ENCODE results near the gene LRP1.
A peak's percentile ranks its signal among the peaks of the same experiment; 100 is the strongest.

Gene LRP1

DNA sequence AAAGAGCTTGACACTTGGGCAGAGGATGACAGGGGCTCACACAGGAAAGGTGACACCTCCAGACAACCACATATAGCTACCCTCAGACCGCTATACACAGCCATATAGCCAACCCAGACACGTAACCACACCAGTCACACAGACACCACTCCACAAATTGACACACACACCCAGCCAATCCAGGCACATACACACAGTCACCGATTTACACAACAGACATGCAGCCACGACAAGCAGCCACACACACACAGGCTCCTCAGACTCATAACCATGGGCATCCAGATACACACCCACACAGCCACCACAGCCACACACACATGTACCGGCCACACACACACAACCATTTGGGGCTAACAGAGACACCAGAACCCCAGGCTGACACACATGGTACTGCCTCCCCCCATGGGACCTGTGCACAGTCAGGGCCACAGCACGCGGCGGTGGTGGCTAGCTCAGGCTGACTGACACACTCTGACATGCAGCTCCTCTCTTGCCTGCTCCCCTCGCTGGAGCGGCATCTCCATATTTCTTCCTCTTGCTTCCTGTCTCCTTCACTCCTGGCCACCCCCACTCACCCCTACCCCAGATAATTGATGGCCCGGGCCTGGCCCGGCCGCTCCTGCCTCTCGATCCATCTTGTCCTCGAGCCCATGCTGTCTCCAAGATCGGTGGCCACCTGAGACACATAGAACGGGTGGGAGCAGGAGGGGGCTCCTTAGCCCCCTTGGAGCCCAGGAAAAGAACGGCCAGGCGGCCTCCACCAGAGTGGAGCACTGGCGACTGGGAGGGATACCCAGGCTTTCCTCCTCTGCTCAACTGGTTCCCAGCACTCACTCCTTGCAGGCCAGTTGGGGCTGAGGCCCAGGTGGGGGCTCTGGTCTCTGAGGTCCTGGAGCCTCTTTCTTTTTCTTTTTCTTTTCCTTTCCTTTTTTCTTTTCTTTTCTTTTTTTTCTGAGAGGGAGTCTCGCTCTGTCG lies 95.2 kb downstream of the LRP1 start:
- no peak for DNase-seq (ENCODE audit: low spot score)

GRCh38 chr12:57224278-57224972 lies 96.1 kb downstream of the LRP1 start:
- no peak for DNase-seq (ENCODE audit: low spot score)

DNA sequence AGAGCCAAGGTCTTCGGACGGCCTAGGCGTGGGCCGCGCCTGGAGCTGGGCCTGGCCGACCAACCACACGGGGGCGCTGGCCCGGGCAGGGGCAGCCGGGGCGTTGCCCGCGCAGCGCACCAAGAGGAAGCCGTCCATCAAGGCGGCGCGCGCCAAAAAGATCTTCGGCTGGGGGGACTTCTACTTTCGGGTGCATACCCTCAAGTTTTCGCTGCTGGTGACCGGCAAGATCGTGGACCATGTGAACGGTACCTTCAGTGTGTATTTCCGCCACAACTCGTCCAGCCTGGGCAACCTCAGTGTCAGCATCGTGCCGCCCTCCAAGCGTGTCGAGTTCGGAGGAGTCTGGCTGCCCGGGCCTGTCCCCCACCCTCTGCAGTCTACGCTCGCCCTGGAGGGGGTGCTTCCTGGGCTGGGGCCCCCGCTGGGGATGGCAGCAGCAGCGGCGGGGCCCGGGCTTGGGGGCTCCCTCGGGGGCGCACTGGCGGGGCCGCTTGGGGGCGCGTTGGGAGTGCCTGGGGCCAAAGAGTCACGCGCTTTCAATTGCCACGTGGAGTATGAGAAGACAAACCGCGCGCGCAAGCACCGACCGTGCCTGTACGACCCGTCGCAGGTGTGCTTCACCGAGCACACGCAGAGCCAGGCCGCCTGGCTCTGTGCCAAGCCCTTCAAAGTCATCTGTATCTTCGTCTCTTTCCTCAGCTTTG lies 96.8 kb downstream of the LRP1 start:
- no peak for DNase-seq (ENCODE audit: low spot score)

GRCh38 chr12:57225680-57226210 lies 97.5 kb downstream of the LRP1 start:
- no peak for DNase-seq (ENCODE audit: low spot score)

DNA sequence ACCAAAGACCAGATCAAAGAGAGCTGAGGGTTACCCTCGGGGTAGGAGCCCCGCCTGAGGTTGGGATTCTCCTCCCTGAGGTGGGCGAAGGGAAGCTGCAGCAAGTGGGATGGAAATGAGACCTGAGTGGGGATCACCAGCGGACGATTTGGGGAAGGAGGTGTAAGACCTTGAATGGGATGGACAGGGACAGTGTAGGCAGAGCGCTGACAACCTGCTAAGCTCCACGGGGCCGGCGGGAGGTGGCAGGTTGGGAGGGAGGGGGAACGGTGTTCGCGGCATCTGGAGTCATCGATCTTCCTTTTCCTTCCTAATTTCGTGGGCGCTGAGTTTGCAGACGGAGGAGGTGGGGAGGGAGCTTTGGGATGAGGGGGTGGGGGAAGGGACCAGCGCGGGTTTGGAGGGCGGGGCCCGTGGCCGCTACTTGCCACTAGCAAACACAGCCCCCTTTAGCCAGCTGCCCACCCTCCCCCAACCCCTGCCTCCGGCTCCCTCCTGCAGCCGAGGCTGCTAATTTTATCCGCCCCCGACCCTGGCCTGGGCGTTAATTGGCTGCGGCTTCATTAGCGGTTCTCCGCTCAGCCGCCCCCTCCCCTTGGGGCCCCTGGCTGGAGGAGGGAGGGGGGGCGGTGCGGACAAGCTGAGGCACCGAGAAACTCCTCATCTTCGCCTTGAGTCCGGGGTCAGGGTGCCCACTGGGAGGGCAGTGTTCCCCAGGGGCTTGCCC lies 98.5 kb downstream of the LRP1 start:
- DNase-seq (ENCODE audit: low spot score), result no peak

DNA sequence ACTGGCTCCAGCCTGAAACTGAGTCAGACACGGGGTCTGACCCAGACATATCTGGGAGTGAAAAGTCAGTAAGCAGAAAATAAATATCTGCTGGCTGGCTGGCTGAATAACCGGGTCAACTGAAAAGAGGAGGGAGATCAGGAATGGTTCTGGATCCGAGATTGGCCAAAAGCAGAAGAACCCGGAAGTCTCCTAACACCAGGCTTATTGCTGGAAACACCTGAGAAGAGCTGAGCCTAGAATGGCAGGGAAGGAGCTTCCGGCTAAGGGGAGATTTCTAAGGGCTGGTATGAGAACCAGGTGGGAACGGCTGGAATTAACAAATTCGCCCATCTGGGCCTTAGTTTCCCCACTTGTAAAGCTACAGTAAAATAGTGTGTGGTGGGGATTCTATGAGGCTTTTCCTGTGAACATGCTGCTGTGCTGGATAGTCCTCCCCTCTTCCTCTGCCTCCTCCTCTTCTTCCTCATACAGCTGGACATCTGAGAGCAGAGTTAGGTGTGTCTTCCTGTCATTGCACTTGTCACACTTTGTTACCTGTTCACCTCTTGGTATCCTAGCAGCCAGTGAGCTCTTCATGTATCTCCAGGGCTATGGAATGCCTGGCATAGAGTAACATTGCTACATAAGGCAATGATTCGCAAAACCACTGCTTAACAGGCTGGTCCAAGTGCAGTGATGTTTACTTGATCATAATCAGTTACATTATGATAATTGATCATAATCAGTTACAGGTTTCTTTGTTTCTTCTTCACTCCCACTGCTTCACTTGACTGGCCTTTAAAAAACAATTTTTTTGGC lies 99.2 kb downstream of the LRP1 start:
- no peak for DNase-seq (ENCODE audit: low spot score)

DNA sequence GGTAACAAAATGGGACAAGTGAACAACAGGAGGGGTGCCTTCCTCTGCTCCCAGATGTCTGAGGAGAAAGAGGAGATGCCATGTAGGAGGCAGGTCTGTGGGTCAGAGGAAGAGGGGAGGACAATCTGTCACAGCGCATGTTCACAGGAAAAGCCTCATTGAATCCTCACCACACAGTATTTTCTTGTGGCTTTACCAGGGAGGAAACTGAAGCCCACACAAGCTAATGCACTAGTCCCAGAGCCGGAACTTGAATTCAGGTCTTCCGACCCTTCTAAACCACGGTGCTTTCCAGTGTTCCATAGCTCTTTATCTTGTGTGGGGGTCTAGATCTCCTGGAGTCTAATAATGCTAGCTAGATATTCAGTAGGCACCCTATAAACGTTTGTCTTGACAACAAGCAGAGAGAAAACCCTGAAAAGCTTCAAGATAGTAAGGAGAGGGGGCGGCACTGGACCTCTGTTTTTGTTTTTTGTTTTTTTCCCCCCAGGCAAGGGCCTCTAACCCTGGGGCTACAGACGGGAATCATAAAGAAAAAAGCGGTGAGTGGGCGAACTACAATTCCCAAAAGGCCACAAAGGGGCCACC lies 100.9 kb downstream of the LRP1 start:
- DNase-seq (ENCODE audit: low spot score), result no peak

- peak; percentile 100 for DNase-seq (ENCODE audit: low spot score)
Measured at GRCh38 chr12:57229634-57230380, 101.5 kb downstream of the LRP1 start, which contains the start of gene SHMT2. SHMT2 (plus strand) TSS chr12:57229711; CDS start chr12:57229779, 68 bp downstream.

- DNase-seq (ENCODE audit: low spot score), result no peak
Measured at GRCh38 chr12:57230381-57231155, 102.3 kb downstream of the LRP1 start.

DNA sequence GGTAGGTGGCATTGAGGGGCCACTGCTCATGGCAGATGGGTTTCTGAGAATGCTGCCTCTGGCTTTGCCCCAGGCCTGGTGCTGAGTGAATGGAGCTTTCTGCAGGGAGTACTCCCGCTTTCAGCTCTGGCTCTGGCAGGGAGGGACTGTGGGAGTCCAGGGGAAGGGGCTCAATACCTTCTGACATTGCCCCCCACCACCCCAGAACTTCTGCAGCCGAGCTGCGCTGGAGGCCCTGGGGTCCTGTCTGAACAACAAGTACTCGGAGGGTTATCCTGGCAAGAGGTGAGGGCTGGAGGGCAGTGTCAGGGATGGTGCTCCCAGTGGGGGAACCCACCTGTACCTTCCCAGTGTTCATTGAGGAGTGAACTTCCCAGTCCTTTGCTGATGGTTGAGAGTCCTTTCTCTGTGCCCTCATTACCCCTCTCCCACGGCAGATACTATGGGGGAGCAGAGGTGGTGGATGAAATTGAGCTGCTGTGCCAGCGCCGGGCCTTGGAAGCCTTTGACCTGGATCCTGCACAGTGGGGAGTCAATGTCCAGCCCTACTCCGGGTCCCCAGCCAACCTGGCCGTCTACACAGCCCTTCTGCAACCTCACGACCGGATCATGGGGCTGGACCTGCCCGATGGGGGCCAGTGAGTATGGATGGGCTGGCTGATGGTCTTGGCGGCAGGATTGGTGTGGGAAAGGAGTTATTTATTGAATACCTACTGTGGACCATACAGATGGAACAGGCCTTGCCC lies 103.2 kb downstream of the LRP1 start:
- DNase-seq (ENCODE audit: low spot score), result no peak

DNA sequence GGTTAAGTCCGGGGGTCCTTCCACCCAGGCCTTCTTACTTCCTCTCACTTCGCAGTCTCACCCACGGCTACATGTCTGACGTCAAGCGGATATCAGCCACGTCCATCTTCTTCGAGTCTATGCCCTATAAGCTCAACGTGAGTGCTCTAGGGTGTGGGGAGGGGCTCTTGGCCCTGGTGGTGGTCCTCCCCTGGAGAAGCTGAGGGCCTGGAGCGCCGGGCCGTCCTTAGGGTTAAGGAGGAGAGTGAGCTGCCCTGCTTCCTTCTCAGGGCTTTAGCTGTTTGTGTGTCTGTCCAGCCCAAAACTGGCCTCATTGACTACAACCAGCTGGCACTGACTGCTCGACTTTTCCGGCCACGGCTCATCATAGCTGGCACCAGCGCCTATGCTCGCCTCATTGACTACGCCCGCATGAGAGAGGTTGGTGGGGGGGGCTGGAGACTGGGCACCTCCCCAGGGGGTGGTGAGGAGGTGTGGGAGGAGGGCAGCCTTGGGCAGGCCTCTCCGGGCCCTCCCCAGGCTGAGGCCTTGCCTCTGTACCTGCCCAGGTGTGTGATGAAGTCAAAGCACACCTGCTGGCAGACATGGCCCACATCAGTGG lies 104.0 kb downstream of the LRP1 start:
- no peak for DNase-seq (ENCODE audit: low spot score)

GRCh38 chr12:57233357-57234232 lies 105.3 kb downstream of the LRP1 start:
- no peak for DNase-seq (ENCODE audit: low spot score)

GRCh38 chr12:57234233-57234570 lies 105.9 kb downstream of the LRP1 start:
- no peak for DNase-seq (ENCODE audit: low spot score)

- no peak for DNase-seq (ENCODE audit: low spot score)
Measured at GRCh38 chr12:57234571-57235016, 106.3 kb downstream of the LRP1 start.

DNA sequence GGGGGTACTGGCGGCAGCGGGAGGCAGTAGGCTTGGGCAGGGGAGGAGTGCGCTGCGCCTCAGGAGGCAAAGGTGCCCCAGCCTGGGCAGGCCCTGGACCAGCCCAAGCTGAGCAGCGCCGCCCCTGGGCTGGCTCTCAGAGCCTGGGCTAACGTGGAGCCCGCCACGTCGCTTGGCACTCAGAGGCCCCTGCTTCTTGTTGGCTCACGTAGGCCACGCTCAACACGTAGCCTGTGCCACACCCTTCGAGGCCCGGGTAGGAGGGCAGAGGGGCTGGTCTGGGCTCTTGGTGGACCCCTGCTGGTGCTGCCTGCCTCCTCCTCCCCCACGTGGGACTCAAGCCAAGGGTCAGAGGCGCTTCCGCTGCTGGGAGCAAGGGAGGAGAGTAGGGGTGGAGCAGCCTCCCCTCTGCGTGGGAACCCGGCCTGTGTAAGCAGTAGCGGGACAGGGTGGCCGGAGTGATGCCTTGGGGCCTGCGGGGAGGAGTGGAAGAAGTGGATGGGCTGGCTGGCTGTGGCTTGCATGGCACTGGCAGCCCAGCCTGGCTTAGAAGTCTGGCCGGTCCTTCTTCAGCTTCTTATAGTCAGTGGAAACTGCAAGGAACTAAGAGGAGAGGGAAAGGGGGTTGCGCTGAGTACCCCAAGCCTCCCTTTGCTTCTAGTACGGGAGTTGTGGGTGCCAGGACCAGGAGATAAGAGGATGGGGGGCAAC lies 106.9 kb downstream of the LRP1 start:
- peak; percentile 22 for DNase-seq (ENCODE audit: low spot score)

- peak; percentile 6 for DNase-seq (ENCODE audit: low spot score)
Measured at GRCh38 chr12:57235728-57236131, 107.4 kb downstream of the LRP1 start.

All from HuH-7.5 (cell line).